Frontal cortex (tissue), 4 donors: Measurements from ENCODE around the gene ZNFX1. TPM values are rescaled to one million over a fixed set of nuclear protein-coding genes. Genes with fewer than 3 reads are reported as not detected.

Experiments used
- DNase-seq, 2 donors: peaks; one replicate each; pipeline ENCODE4 v3.0.0; 2012; ENCODE audit warnings: low spot score in 2 of 2
- FAIRE-seq: peaks from 2 replicates; lab custom pipeline; 2012; peaks lifted over from hg19 to GRCh38; lab: Jason Lieb, UNC
- total RNA-seq: library from RNA; depleted of rRNA; stranded (reverse); fragments of >200 nt; gene quantifications from one replicate; pipeline ENCODE4 v1.2.3, GENCODE V29; 2014
- donor health status: control.
- donor health status: control.
- donor health status: control.

ZNFX1 gene
- total RNA-seq, 1 donor from 2014 or later = 13.0 TPM

- no peak for FAIRE-seq
Observed at GRCh38 chr20:49260218-49260617, 17.6 kb downstream of the ZNFX1 start.

GRCh38 chr20:49259799-49260198, 18.1 kb downstream of the ZNFX1 start:
- no peak for FAIRE-seq

More at GRCh38 chr20:49260218-49260617, 17.6 kb downstream of the ZNFX1 start:
- no peak for DNase-seq

GRCh38 chr20:49259284-49259683, 18.6 kb downstream of the ZNFX1 start:
- DNase-seq = no peak
- no peak for FAIRE-seq

More at GRCh38 chr20:49259799-49260198, 18.1 kb downstream of the ZNFX1 start:
- DNase-seq = no peak

- FAIRE-seq (no peak), DNase-seq (no peak)
Observed at GRCh38 chr20:49256261-49256660, 21.6 kb downstream of the ZNFX1 start.

GRCh38 chr20:49252556-49253350, 25.1 kb downstream of the ZNFX1 start:
- FAIRE-seq (no peak), DNase-seq (no peak)

- no peak for FAIRE-seq
- DNase-seq = no peak
Observed at GRCh38 chr20:49248879-49249665, 28.8 kb downstream of the ZNFX1 start.

GRCh38 chr20:49248301-49248700, 29.6 kb downstream of the ZNFX1 start:
- FAIRE-seq (no peak), DNase-seq (no peak)

- DNase-seq (no peak), FAIRE-seq (no peak)
Observed at GRCh38 chr20:49247792-49248191, 30.1 kb downstream of the ZNFX1 start.

- no peak for DNase-seq
- no peak for FAIRE-seq
Observed at GRCh38 chr20:49247169-49247723, 30.6 kb downstream of the ZNFX1 start.

GRCh38 chr20:49245921-49246740, 31.7 kb downstream of the ZNFX1 start:
- no peak for FAIRE-seq
- DNase-seq = peak; percentile 28 to 65

- no peak for FAIRE-seq
- DNase-seq = no peak
Observed at GRCh38 chr20:49237531-49237930, 40.3 kb downstream of the ZNFX1 start.

GRCh38 chr20:49236301-49236700, 41.6 kb downstream of the ZNFX1 start:
- DNase-seq (no peak), FAIRE-seq (no peak)

- no peak for DNase-seq
- no peak for FAIRE-seq
Observed at GRCh38 chr20:49234831-49235230, 43.0 kb downstream of the ZNFX1 start.

- FAIRE-seq (no peak), DNase-seq (no peak)
Observed at GRCh38 chr20:49233226-49233625, 44.6 kb downstream of the ZNFX1 start.

GRCh38 chr20:49231471-49231870, 46.4 kb downstream of the ZNFX1 start:
- no peak for DNase-seq
- FAIRE-seq = no peak

GRCh38 chr20:49230561-49231133, 47.2 kb downstream of the ZNFX1 start:
- no peak for FAIRE-seq
- no peak for DNase-seq

GRCh38 chr20:49230021-49230420, 47.8 kb downstream of the ZNFX1 start:
- FAIRE-seq = no peak
- no peak for DNase-seq

- FAIRE-seq (no peak), DNase-seq (no peak)
Observed at GRCh38 chr20:49229381-49229780, 48.5 kb downstream of the ZNFX1 start.

- no peak for FAIRE-seq
- no peak for DNase-seq
Observed at GRCh38 chr20:49228676-49229075, 49.2 kb downstream of the ZNFX1 start.

- FAIRE-seq (no peak), DNase-seq (no peak)
Observed at GRCh38 chr20:49225896-49226295, 52.0 kb downstream of the ZNFX1 start.
